Right lung (tissue), 5 donors: Measurements from ENCODE around the gene BCAS3. TPM values are rescaled to one million over a fixed set of nuclear protein-coding genes. Genes with fewer than 3 reads are reported as not detected.

ENCODE experiments used
- DNase-seq, 2 donors: peaks; one replicate each; pipeline ENCODE4 v3.0.0-alpha.2; 2013
- polyA plus RNA-seq, 5 donors: library from polyadenylated mRNA; unstranded; fragments of 120-200 nt; gene quantifications; one replicate each; pipeline versions ENCODE4 v1.2.1 to v1.2.3, GENCODE V29; 2013; ENCODE audit warnings: inconsistent platforms in 1 of 5, low replicate concordance in 1 of 5; ENCODE audit not compliant: insufficient read length in 5 of 5, insufficient read depth in 1 of 5

The BCAS3 gene
- polyA plus RNA-seq, 5 donors: 21.9 to 29.2 (median 27.8) TPM

GRCh38 chr17:61380217-61380835, 702.7 kb downstream of the BCAS3 start:
- DNase-seq: no peak

- no peak for DNase-seq
These were observed 703.3 kb downstream of the BCAS3 start for GRCh38 chr17:61380836-61381525.

GRCh38 chr17:61381537-61381936, 703.9 kb downstream of the BCAS3 start:
- DNase-seq: no peak

GRCh38 chr17:61382796-61383688, 705.4 kb downstream of the BCAS3 start:
- DNase-seq: no peak

GRCh38 chr17:61383689-61384201, 706.1 kb downstream of the BCAS3 start:
- no peak for DNase-seq

GRCh38 chr17:61384354-61384691, 706.7 kb downstream of the BCAS3 start:
- no peak for DNase-seq

GRCh38 chr17:61384692-61385576, 707.3 kb downstream of the BCAS3 start:
- DNase-seq: no peak

- DNase-seq: no peak
These were observed 708.1 kb downstream of the BCAS3 start for GRCh38 chr17:61385577-61386236.

GRCh38 chr17:61386251-61386650, 708.6 kb downstream of the BCAS3 start:
- DNase-seq: no peak

- no peak for DNase-seq
These were observed 709.4 kb downstream of the BCAS3 start for GRCh38 chr17:61387011-61387410.

- no peak for DNase-seq
These were observed 710.1 kb downstream of the BCAS3 start for GRCh38 chr17:61387511-61388305.

- no peak for DNase-seq
These were observed 711.1 kb downstream of the BCAS3 start for GRCh38 chr17:61388561-61389356.

- no peak for DNase-seq
These were observed 712.2 kb downstream of the BCAS3 start for GRCh38 chr17:61389670-61390478.

- no peak for DNase-seq
These were observed 712.8 kb downstream of the BCAS3 start for GRCh38 chr17:61390479-61390791.

- no peak for DNase-seq
These were observed 714.1 kb downstream of the BCAS3 start for GRCh38 chr17:61391595-61392291.

GRCh38 chr17:61392679-61393078, 715.0 kb downstream of the BCAS3 start:
- DNase-seq: no peak

GRCh38 chr17:61393550-61393903, 715.9 kb downstream of the BCAS3 start:
- no peak for DNase-seq
